SHP77 treated with DMSO at 0.1 percent for 48 hours (cell line): Measurements from ENCODE around the gene BRD2.

Experiments
- DNase-seq: peaks from one replicate; lab custom pipeline; 2025; lab: John Stamatoyannopoulos, UW

BRD2 gene

GRCh38 chr6:32995448-32995847 is 27.1 kb downstream of the BRD2 start:
- DNase-seq = no peak

- DNase-seq = no peak
Observed at GRCh38 chr6:33000055-33000454, 31.7 kb downstream of the BRD2 start.

- DNase-seq = no peak
Observed at GRCh38 chr6:33001685-33002084, 33.3 kb downstream of the BRD2 start.

- no peak for DNase-seq
Observed at GRCh38 chr6:33004940-33005339, 36.5 kb downstream of the BRD2 start.

DNA sequence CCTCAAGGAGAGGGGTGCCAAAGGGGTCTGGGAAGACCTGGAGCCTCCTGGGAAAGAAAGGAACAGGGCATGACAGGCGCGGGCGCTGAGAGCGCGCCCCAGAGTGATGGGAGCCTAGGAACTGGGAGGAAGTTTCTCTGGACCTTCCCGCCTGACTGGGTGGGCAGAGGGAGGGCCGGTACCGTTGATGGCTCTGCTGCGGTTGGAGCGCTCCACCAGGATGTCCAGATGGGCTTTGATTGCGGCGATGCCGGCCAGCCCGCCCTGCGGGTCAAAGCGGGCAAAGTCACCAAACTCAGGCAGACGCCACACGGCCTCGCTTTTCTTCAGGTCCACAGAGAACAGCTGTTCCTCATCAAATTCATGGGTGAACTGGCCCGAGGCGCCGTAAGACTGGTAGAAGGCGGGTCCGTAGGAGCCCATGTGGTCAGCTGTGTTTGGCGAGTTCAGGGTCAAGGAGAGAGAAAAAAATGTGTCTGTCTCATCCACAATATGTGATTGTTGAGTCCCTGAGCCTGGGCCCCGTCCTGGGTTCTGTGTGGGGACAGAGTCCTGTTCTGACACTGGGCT is 39.5 kb downstream of the BRD2 start:
- DNase-seq = no peak

DNA sequence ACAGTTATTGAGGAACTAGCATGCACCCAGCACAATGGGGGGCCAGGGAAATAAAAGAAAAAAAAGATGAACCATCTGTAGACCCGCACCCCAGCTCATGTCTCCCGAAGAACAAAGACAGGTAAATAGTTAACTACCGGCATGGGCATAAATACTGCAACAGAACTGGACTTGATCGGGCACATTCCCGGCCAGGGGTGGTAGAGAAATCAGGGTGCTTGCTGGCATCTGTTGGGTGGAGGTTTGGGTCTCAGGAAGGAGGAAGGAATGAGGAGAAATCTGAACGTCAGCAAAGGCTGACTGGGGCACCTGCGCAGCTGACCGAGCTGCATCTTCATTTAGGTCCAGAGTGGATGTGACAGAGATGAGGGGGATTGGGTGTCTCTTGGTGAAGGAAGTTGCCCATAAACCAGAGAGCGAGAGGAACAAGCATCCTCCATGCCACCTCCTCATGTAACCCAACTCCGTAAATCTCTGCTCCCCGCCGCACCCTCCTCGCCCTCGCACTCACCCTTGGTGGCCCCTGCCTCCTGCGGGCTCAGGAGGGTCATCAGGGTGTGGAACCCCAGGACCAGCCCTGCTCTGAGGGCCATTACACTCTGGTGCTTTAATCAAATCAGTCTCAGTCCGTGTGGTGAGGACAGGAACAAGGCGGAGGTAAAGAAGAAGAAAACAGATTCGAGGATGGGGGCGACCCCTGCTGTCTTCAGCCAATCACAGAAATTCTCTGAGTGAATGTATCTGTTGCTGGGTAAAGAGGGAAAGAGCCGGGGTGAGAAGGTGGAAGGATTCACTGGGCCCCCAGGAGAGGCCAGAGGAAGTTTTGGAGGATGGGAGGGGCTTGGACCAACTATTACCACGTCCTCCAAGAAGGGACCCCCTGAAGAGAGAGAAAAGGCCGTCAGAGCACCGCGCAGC is 40.8 kb downstream of the BRD2 start, which contains the start of gene HLA-DOA:
Gene HLA-DOA (minus strand): TSS at position 648 of the 918 bp plus-strand sequence.
- DNase-seq = no peak

- DNase-seq = no peak
Observed at GRCh38 chr6:33010356-33010755, 42.0 kb downstream of the BRD2 start.

DNA sequence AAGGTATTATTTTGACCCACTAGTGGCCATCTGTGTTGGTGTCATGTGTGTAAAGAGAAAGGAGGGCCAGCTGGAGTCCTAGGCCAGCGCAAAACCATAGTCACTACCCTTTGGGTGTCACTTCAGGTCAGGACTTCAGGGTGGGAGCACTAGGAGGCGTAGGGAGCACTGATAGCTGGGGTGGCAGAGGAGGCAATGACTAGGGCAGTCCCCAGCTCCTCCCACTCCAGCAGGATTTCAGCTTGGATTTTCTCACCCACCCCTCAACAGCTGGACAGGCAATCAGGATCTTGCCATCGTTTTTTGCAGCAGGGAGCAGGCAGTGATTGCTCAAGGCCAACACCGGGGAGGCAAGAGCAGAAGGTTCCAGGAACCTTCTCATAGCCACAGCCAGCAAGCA is 45.2 kb downstream of the BRD2 start:
- DNase-seq = no peak

GRCh38 chr6:33014841-33015634 is 46.6 kb downstream of the BRD2 start:
- peak; percentile 9 for DNase-seq

- no peak for DNase-seq
Observed at GRCh38 chr6:33015798-33016197, 47.4 kb downstream of the BRD2 start.

DNA sequence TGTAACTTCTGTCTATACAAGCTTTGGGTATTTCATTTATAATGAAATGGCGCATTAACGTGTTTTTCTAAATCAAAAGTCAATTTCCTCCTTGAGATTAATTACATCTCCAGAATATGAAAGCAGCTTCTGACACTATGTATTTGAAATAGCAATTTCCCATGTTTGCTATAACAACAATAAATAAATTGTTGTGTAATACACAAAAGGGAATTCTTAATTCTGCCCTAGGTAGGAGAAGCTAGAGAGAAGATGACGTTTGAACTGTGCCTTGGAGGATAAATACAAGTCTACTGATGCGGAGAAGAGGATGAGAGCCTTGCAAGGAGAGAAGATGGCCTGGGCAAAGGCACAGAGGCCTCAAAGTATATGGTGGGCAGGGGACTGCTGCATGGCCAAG is 48.6 kb downstream of the BRD2 start:
- DNase-seq = no peak

- DNase-seq = no peak
Observed at GRCh38 chr6:33017694-33018353, 49.4 kb downstream of the BRD2 start.

DNA sequence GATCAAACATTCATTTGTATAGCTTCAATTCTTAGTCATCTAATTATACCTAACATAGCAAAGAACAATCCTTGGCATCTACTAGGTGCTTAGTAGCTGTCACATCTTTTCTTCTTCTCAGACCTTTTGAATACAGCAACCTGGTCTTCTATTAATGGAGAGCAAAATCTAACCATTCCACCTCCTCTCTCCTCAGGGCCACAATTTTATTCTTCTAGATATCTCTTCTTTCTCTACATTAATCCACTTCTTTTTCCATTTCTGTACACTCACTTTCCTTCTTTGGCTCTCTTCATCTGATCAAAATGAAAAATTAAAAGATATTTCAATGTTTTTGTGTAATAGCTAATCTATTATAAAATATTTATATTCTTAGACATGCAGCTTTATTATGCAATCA is 50.0 kb downstream of the BRD2 start:
- no peak for DNase-seq

GRCh38 chr6:33018904-33019303 is 50.5 kb downstream of the BRD2 start:
- DNase-seq = no peak

DNA sequence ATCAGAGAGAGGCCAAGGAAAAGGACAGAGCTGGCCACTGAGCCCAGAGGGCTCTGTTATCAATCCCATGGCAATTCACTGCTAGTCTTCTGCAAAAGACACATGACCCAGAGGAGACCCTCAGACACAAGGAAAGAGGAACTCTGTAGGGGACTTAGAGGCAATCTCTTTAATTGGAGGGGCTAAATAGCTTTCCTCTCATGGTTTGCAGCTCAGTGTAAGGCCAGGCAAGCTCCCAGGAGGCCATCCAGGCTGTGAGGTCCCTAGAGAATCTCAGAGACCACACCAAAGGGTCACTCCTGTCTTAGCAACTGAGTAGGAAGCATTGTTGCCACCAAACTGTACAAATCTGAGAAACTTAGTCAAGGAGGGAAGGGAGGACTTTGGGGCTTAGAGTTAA is 51.0 kb downstream of the BRD2 start:
- DNase-seq = no peak

- no peak for DNase-seq
Observed at GRCh38 chr6:33021917-33022316, 53.5 kb downstream of the BRD2 start.

- no peak for DNase-seq
Observed at GRCh38 chr6:33023536-33023935, 55.1 kb downstream of the BRD2 start.

DNA sequence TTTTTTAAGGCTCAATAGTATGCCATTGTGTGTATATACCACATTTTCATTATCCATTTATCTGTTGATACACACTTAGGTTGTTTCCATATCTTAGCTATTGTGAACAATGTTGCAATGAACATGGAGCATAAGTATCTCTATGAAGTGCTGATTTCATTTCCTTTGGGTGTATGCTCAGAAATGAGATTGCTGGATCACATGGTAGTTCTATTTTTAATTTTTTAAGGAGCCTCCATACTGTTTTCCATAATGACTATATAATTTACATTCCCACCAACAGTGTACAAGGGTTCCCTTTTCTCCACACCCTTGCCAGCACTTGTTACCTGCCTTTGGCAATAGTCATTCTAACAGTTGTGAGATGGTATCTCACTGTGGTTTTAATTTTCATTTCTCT is 56.1 kb downstream of the BRD2 start:
- DNase-seq = no peak

DNA sequence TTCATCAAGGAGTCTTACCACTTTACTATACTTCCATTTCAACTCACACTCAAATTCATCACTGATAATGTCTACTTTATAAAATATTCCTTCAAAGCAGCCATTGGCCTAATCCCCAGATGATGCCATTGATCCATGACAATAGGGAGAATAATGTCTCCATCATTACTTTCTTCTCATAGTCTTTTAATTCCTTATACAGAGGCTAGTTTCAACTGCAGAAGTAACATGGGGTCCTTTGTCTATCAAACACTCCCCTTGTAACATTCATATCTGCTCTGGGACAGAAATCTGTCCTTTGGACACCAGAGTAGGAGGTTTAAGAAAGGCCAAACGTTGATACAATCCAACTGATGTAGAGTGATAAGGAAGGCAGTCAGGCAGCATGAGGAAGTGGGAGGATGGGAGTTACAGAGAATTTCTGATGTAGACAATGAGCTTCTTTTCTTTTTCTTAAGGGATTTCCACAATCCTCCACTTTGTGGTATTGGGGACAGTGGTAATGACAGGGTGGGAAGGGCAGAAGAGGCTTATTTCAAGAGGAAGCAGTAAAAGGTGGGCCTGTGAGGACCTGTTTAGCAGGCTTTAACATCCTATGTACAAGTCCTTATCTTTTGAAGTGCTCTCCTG is 59.9 kb downstream of the BRD2 start:
- no peak for DNase-seq

GRCh38 chr6:33029328-33030184 is 61.2 kb downstream of the BRD2 start:
- no peak for DNase-seq

- DNase-seq = no peak
Observed at GRCh38 chr6:33030245-33030644, 61.9 kb downstream of the BRD2 start.
